ENCODE measurements around the gene CDH13. TPM values are rescaled to one million over a fixed set of nuclear protein-coding genes. Genes with fewer than 3 reads are reported as not detected.

Gene CDH13
- total RNA-seq, 1 donor from 2014 or later, result 20.9 TPM

DNA sequence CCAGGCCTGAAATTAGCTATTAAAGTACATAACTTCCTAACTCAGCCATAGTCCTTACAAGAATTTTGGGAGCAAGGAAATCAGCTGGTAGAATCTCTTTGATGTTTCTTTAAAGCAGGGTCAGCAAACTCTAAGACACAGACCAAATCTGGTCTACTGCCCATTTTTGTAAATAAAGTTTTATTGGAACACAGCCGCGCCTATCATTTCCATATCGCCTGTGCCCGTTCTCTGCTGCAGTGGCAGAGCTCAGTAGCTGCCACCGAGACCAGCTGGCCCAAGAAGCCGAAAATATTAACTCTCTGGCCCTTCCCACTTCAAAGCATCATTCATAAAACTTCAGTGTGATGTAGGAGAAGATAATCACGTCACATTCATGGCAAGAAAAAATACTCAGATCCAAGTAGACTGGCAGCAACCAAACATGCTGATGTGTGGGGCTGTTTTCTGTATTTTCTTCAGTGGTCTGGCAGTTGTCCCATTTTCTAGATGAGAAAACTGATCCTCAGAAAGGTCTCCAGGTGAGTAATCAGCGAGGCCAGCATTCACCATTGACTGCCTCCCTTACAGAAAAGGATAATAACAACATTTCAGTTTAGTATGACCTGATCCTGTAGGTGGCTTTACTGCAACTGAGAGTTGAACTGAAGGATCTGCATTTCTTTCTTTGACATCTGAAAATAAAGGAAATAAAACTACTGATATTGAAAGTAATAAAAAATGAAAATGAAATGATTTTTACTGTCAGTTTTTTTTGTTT lies 1163.1 kb downstream of the CDH13 start:
- no peak overlapping the region for H3K27ac ChIP-seq (ENCODE audit: low read depth, low read length)
- H3K9me3 ChIP-seq (ENCODE audit: control insufficient read depth in 3 of 3, low read length in 3 of 3), result no peaks in the 10 kb centered on the region
- H3K4me3 ChIP-seq (ENCODE audit: low read length in 3 of 3), result no peak overlapping the region
- no peak overlapping the region for H3K9ac ChIP-seq (ENCODE audit: low read depth in 1 of 3, low read length in 3 of 3)
- peaks cover 3 to 5% (median 3%) of the 10 kb centered on the region in 3 donors for H3K36me3 ChIP-seq (ENCODE audit: control insufficient read depth in 3 of 3, insufficient read depth in 3 of 3, low read length in 3 of 3)
- H3K4me1 ChIP-seq (ENCODE audit: control insufficient read depth in 3 of 3, insufficient read depth in 3 of 3, low read length in 3 of 3), result no peaks in the 10 kb centered on the region
- no peaks in the 10 kb centered on the region for H3K27me3 ChIP-seq (ENCODE audit: control insufficient read depth in 3 of 3, insufficient read depth in 3 of 3, low read length in 3 of 3)

DNA sequence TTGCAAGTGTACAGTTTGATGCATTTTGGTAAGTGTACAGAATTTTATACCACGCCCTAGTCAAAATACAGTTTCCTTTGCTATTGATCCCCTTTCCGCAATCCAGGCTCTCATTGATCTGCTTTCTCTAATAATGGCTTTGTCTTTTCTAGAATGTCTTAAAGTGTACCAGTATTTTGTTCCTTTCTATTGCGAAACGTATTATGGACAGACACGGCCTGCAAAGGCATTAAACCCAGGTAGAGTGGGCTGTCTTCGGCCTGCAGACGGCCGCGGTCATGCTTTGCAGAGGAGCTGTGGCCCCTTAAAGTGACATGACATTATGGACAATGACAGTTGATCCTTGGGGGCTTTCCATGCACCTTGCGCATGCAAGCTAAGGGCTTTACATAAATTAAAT lies 1165.1 kb downstream of the CDH13 start:
- Histone ChIP-seq H3K9me3 (ENCODE audit: control insufficient read depth in 3 of 3, low read length in 3 of 3) (no peaks in the 10 kb centered on the region), H3K27ac (ENCODE audit: low read depth, low read length) (no peak overlapping the region), H3K4me3 (ENCODE audit: low read length in 3 of 3) (no peak overlapping the region), H3K9ac (ENCODE audit: low read depth in 1 of 3, low read length in 3 of 3) (no peak overlapping the region), H3K27me3 (ENCODE audit: control insufficient read depth in 3 of 3, insufficient read depth in 3 of 3, low read length in 3 of 3) (no peaks in the 10 kb centered on the region), H3K36me3 (ENCODE audit: control insufficient read depth in 3 of 3, insufficient read depth in 3 of 3, low read length in 3 of 3) (peaks cover 3 to 10% (median 6%) of the 10 kb centered on the region in 3 donors), H3K4me1 (ENCODE audit: control insufficient read depth in 3 of 3, insufficient read depth in 3 of 3, low read length in 3 of 3) (no peaks in the 10 kb centered on the region)

DNA sequence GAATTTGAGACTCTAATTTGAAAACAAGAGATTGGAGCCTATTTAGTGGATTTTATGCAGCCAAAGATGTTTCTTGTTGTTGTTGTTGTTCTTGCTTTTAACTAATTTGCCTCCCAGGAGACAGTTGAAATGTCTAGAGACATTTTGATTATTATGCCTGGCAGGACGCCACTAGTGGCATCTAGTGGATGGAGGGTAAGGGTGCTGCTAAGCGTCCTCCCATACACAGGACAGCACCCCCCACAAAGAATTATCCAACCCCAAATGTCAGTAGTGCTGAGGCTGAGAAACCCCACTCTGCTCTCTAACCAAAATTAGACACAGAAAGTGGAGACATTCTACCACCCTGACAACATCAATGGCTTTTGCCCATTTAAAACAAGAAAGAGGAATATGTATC lies 1165.6 kb downstream of the CDH13 start:
- Histone ChIP-seq H3K27ac (ENCODE audit: low read depth, low read length) (no peak overlapping the region), H3K27me3 (ENCODE audit: control insufficient read depth in 3 of 3, insufficient read depth in 3 of 3, low read length in 3 of 3) (no peaks in the 10 kb centered on the region), H3K4me1 (ENCODE audit: control insufficient read depth in 3 of 3, insufficient read depth in 3 of 3, low read length in 3 of 3) (no peaks in the 10 kb centered on the region), H3K9ac (ENCODE audit: low read depth in 1 of 3, low read length in 3 of 3) (no peak overlapping the region), H3K36me3 (ENCODE audit: control insufficient read depth in 3 of 3, insufficient read depth in 3 of 3, low read length in 3 of 3) (peaks cover 3 to 7% (median 6%) of the 10 kb centered on the region in 3 donors), H3K9me3 (ENCODE audit: control insufficient read depth in 3 of 3, low read length in 3 of 3) (no peaks in the 10 kb centered on the region), H3K4me3 (ENCODE audit: low read length in 3 of 3) (no peak overlapping the region)

DNA sequence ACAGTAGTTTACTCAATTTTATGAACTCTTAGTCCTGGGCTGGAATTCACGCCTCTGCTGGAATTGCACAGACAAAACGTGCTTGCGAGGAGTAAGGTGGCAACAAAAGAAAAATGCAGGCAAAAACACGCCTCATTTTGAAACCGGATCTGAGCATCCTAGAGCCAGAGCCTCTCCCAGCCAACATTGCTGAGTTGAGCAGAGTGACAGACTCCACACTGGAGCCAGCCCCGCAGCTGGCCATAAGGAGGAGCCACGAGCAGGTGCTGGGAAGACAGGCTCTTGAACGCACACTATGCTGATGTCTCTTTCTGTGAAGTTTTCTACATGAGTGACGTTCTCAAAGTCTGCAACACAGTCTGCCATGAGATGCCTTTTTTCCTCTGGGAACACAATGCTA lies 1166.4 kb downstream of the CDH13 start:
- H3K4me1 ChIP-seq (ENCODE audit: control insufficient read depth in 3 of 3, insufficient read depth in 3 of 3, low read length in 3 of 3), result no peaks in the 10 kb centered on the region
- H3K4me3 ChIP-seq (ENCODE audit: low read length in 3 of 3), result no peak overlapping the region
- no peak overlapping the region for H3K9ac ChIP-seq (ENCODE audit: low read depth in 1 of 3, low read length in 3 of 3)
- H3K27me3 ChIP-seq (ENCODE audit: control insufficient read depth in 3 of 3, insufficient read depth in 3 of 3, low read length in 3 of 3), result no peaks in the 10 kb centered on the region
- H3K9me3 ChIP-seq (ENCODE audit: control insufficient read depth in 3 of 3, low read length in 3 of 3), result no peaks in the 10 kb centered on the region
- H3K27ac ChIP-seq (ENCODE audit: low read depth, low read length), result no peak overlapping the region
- peaks cover 0 to 6% (median 5%) of the 10 kb centered on the region in 3 donors for H3K36me3 ChIP-seq (ENCODE audit: control insufficient read depth in 3 of 3, insufficient read depth in 3 of 3, low read length in 3 of 3)

DNA sequence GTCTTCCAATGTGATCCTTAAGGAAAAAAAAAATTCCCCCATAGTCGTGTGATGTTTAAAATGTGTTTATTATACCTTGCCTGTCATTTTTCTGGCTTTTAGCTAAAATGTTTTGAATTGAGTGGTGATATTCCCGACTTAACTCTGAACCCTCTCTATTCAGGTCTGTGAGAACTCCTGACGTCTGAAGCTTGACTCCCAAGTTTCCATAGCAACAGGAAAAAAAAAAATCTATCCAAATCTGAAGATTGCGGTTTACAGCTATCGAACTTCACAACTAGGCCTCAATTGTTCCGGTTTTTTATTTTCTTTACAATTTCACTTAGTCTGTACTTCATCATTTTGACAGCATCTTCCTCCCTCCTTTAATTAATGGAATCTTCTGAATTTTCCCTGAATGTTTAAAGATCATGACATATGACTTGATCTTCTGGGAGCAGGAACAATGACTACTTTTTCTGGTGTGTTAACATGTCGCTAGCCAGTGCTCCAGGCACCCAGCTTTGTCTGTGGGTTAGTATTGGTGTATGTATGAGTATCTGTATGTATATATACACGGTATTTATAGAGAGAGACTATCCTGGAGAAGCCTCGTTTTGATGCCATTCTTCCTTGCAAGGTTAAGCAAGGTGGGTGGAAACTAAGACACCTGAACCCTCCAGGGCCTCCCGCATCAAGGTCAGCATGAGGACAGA lies 1168.2 kb downstream of the CDH13 start:
- Histone ChIP-seq H3K9ac (ENCODE audit: low read depth in 1 of 3, low read length in 3 of 3) (no peak overlapping the region), H3K4me1 (ENCODE audit: control insufficient read depth in 3 of 3, insufficient read depth in 3 of 3, low read length in 3 of 3) (no peaks in the 10 kb centered on the region), H3K27ac (ENCODE audit: low read depth, low read length) (no peak overlapping the region)

DNA sequence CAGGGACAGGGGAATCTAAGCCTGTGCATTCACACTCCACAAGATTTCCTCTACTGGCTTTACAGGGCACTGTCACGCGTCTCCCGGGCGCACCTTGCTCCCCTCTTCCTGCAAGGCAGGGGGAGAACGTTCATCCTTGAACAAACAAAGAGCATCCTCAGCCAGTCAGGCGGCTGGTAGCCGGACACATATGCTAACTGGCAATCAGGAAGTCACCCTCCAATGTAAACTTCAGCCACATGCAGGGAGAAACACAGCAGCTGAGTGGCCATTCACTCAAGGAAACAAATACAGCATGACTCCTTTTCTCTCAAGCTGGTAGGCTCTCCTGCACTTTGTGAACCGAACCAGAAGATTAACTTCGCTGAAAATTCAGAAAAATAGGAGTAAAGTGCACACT lies 1170.2 kb downstream of the CDH13 start:
- H3K9me3 ChIP-seq (ENCODE audit: control insufficient read depth in 3 of 3, low read length in 3 of 3), result no peaks in the 10 kb centered on the region

More for the DNA sequence above, 1168.2 kb downstream of the CDH13 start:
- no peak overlapping the region for H3K4me3 ChIP-seq (ENCODE audit: low read length in 3 of 3)
- no peaks in the 10 kb centered on the region for H3K27me3 ChIP-seq (ENCODE audit: control insufficient read depth in 3 of 3, insufficient read depth in 3 of 3, low read length in 3 of 3)
- H3K9me3 ChIP-seq (ENCODE audit: control insufficient read depth in 3 of 3, low read length in 3 of 3), result no peaks in the 10 kb centered on the region
- peaks cover 0 to 6% (median 5%) of the 10 kb centered on the region in 3 donors for H3K36me3 ChIP-seq (ENCODE audit: control insufficient read depth in 3 of 3, insufficient read depth in 3 of 3, low read length in 3 of 3)

DNA sequence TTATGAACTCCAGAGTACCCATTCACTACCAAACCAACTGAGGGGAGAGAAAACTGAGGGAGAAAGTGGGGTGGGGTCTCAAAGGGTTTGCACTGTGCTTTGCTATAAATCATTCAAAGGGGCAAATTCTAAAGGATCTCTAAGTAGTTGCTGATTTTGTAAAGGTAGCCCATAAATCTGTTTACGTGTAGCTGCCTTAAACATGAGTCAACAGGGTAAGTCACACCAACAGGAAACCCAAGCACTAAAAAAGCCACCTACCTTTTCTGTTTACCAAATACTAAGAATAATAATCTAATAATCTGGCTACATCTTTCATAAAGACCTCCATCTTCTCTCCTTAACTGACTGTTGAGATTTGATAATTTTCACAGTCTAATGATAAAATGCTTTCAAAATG lies 1172.6 kb downstream of the CDH13 start:
- H3K27ac ChIP-seq (ENCODE audit: low read depth, low read length), result no peak overlapping the region
- peaks cover 0 to 5% (median 0%) of the 10 kb centered on the region in 3 donors for H3K4me1 ChIP-seq (ENCODE audit: control insufficient read depth in 3 of 3, insufficient read depth in 3 of 3, low read length in 3 of 3)
- no peak overlapping the region for H3K4me3 ChIP-seq (ENCODE audit: low read length in 3 of 3)
- peaks cover 0 to 4% (median 0%) of the 10 kb centered on the region in 3 donors for H3K27me3 ChIP-seq (ENCODE audit: control insufficient read depth in 3 of 3, insufficient read depth in 3 of 3, low read length in 3 of 3)
- no peak overlapping the region for H3K9ac ChIP-seq (ENCODE audit: low read depth in 1 of 3, low read length in 3 of 3)
- H3K36me3 ChIP-seq (ENCODE audit: control insufficient read depth in 3 of 3, insufficient read depth in 3 of 3, low read length in 3 of 3), result peaks cover 0 to 6% (median 5%) of the 10 kb centered on the region in 3 donors
- no peaks in the 10 kb centered on the region for H3K9me3 ChIP-seq (ENCODE audit: control insufficient read depth in 3 of 3, low read length in 3 of 3)

More for the DNA sequence above, 1170.2 kb downstream of the CDH13 start:
- H3K9ac ChIP-seq (ENCODE audit: low read depth in 1 of 3, low read length in 3 of 3), result no peak overlapping the region
- H3K36me3 ChIP-seq (ENCODE audit: control insufficient read depth in 3 of 3, insufficient read depth in 3 of 3, low read length in 3 of 3), result peaks cover 0 to 6% (median 5%) of the 10 kb centered on the region in 3 donors
- no peak overlapping the region for H3K4me3 ChIP-seq (ENCODE audit: low read length in 3 of 3)
- H3K27me3 ChIP-seq (ENCODE audit: control insufficient read depth in 3 of 3, insufficient read depth in 3 of 3, low read length in 3 of 3), result no peaks in the 10 kb centered on the region
- H3K4me1 ChIP-seq (ENCODE audit: control insufficient read depth in 3 of 3, insufficient read depth in 3 of 3, low read length in 3 of 3), result no peaks in the 10 kb centered on the region
- H3K27ac ChIP-seq (ENCODE audit: low read depth, low read length), result no peak overlapping the region

DNA sequence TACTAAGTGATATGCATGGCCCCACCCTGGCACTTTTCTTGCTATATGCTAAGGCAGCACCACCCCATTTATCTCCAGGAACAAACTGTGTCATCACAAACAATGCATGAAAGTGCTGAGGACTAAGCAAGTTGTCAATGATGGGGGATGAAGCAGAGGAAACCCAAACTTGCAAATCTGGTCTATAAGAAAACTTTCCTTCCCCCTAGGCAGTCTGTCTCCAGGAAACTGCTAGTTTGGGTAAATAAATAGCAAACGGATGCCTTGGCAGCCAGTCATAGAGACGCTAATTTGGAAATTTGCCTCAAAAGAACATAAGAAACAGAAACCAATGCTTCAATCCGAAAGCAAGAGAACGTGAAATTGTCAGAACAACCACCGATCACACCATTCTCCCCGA lies 1175.4 kb downstream of the CDH13 start:
- peak overlapping the region in 1 of 3 donors; percentile 9 for H3K9ac ChIP-seq (ENCODE audit: low read depth in 1 of 3, low read length in 3 of 3)
- peak overlapping the region in 1 of 3 donors; percentile 56 for H3K4me3 ChIP-seq (ENCODE audit: low read length in 3 of 3)
- H3K27me3 ChIP-seq (ENCODE audit: control insufficient read depth in 3 of 3, insufficient read depth in 3 of 3, low read length in 3 of 3), result peaks cover 0 to 4% (median 0%) of the 10 kb centered on the region in 3 donors
- no peak overlapping the region for H3K27ac ChIP-seq (ENCODE audit: low read depth, low read length)
- peaks cover 0 to 6% (median 0%) of the 10 kb centered on the region in 3 donors for H3K4me1 ChIP-seq (ENCODE audit: control insufficient read depth in 3 of 3, insufficient read depth in 3 of 3, low read length in 3 of 3)
- H3K9me3 ChIP-seq (ENCODE audit: control insufficient read depth in 3 of 3, low read length in 3 of 3), result no peaks in the 10 kb centered on the region
- peaks cover 0 to under 1% (median 0%) of the 10 kb centered on the region in 3 donors for H3K36me3 ChIP-seq (ENCODE audit: control insufficient read depth in 3 of 3, insufficient read depth in 3 of 3, low read length in 3 of 3)

DNA sequence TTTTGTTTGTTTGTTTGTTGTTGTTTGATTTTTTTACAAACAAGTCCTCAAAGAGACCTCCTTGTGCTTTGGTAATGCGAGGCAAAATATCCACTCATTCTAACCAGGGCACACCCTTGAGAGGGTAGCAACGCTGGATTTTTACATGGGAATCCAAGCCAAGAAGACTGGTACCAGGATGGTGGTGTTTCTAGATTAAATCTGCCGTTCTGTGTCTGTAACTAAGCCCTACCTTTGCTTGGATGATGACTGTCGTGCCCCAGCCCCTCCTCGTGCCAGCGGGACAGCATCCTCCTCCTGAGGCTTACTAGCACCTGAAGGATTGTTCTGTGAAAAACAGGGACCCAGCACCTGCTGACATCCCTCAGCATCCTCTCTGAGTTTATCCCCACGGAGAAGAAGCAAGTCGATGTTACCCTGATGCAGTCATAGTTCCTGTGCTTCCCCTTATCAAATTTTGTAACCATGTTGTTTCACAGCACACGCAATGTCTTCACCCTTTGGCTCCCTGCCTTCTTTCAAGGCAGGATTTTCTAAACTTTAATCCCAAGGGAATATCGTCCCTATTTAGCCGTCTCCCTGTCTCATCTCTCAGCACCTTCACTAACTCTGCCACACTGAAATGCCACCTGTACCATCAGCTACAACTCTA lies 1175.9 kb downstream of the CDH13 start:
- Histone ChIP-seq H3K9me3 (ENCODE audit: control insufficient read depth in 3 of 3, low read length in 3 of 3) (no peaks in the 10 kb centered on the region), H3K9ac (ENCODE audit: low read depth in 1 of 3, low read length in 3 of 3) (peak overlapping the region in 2 of 3 donors; percentile 9 to 27), H3K27me3 (ENCODE audit: control insufficient read depth in 3 of 3, insufficient read depth in 3 of 3, low read length in 3 of 3) (peaks cover 0 to 4% (median 0%) of the 10 kb centered on the region in 3 donors), H3K4me3 (ENCODE audit: low read length in 3 of 3) (peak overlapping the region in 1 of 3 donors; percentile 56), H3K36me3 (ENCODE audit: control insufficient read depth in 3 of 3, insufficient read depth in 3 of 3, low read length in 3 of 3) (no peaks in the 10 kb centered on the region), H3K4me1 (ENCODE audit: control insufficient read depth in 3 of 3, insufficient read depth in 3 of 3, low read length in 3 of 3) (peaks cover 0 to 8% (median 4%) of the 10 kb centered on the region in 3 donors), H3K27ac (ENCODE audit: low read depth, low read length) (no peak overlapping the region)

All from skeletal muscle tissue (tissue), 4 donors.